Astrocyte (in vitro differentiated cells and primary cell): ENCODE measurements around the gene PCGF3. TPM values are rescaled to one million over a fixed set of nuclear protein-coding genes. Genes with fewer than 3 reads are reported as not detected.

Source experiments
- DNase-seq: peaks from one replicate; pipeline ENCODE4 v3.0.0-alpha.2; 2010; ENCODE audit warnings: low read depth
- FAIRE-seq: peaks from 2 replicates; lab custom pipeline; 2011; peaks lifted over from hg19 to GRCh38; lab: Jason Lieb, UNC
- H2AFZ ChIP-seq: 2 replicates; pipeline ENCODE4 v1.6.0; 2012; ENCODE audit warnings: low read depth, low read length, inconsistent platforms
- H3K27ac ChIP-seq: 2 replicates; pipeline ENCODE4 v1.5.1; 2011; ENCODE audit warnings: low read depth, low read length, inconsistent platforms
- H3K27me3 ChIP-seq: 2 replicates; pipeline ENCODE4 v1.6.0; 2011; ENCODE audit warnings: low read length, inconsistent platforms; ENCODE audit not compliant: insufficient read depth
- H3K36me3 ChIP-seq: 2 replicates; pipeline ENCODE4 v1.5.1; 2011; ENCODE audit warnings: low read length, inconsistent platforms; ENCODE audit not compliant: insufficient read depth
- H3K4me1 ChIP-seq: 2 replicates; pipeline ENCODE4 v1.5.1; 2011; ENCODE audit warnings: low read length, inconsistent platforms; ENCODE audit not compliant: insufficient read depth
- H3K4me2 ChIP-seq: 2 replicates; pipeline ENCODE4 v1.6.0; 2012; ENCODE audit warnings: low read length, inconsistent platforms
- H3K4me3 ChIP-seq: 2 replicates; pipeline ENCODE4 v1.5.1; 2011; ENCODE audit warnings: low read depth, mild to moderate bottlenecking, low read length, inconsistent platforms; ENCODE audit not compliant: insufficient read depth
- H3K79me2 ChIP-seq: 2 replicates; pipeline ENCODE4 v1.6.0; 2012; ENCODE audit warnings: mild to moderate bottlenecking, low read length, inconsistent platforms; ENCODE audit not compliant: insufficient read depth
- H3K9ac ChIP-seq: 2 replicates; pipeline ENCODE4 v1.6.0; 2012; ENCODE audit warnings: mild to moderate bottlenecking, low read length, inconsistent platforms
- H3K9me3 ChIP-seq: 2 replicates; pipeline ENCODE4 v1.5.1; 2012; ENCODE audit warnings: low read depth, mild to moderate bottlenecking, low read length, inconsistent platforms; ENCODE audit not compliant: insufficient read depth
- H4K20me1 ChIP-seq: 2 replicates; pipeline ENCODE4 v1.6.0; 2012; ENCODE audit warnings: low read length, inconsistent platforms; ENCODE audit not compliant: insufficient read depth
- H3K27ac Mint-ChIP-seq: one replicate; pipeline ENCODE4 v1.8.0; 2021; ENCODE audit warnings: mild to moderate bottlenecking, mixed read lengths; ENCODE audit not compliant: unreplicated experiment
- H3K27me3 Mint-ChIP-seq: one replicate; pipeline ENCODE4 v1.8.0; 2021; ENCODE audit warnings: low read depth, mixed read lengths; ENCODE audit not compliant: unreplicated experiment
- H3K36me3 Mint-ChIP-seq: one replicate; pipeline ENCODE4 v1.8.0; 2021; ENCODE audit warnings: low read depth, mixed read lengths; ENCODE audit not compliant: unreplicated experiment
- H3K4me1 Mint-ChIP-seq: one replicate; pipeline ENCODE4 v1.8.0; 2021; ENCODE audit warnings: low read depth, mixed read lengths; ENCODE audit not compliant: unreplicated experiment
- H3K4me3 Mint-ChIP-seq: one replicate; pipeline ENCODE4 v1.8.0; 2021; ENCODE audit warnings: mild to moderate bottlenecking, moderate library complexity, mixed read lengths; ENCODE audit not compliant: unreplicated experiment
- H3K9me3 Mint-ChIP-seq: one replicate; pipeline ENCODE4 v1.8.0; 2021; ENCODE audit warnings: mild to moderate bottlenecking, mixed read lengths; ENCODE audit not compliant: unreplicated experiment
- EZH2 ChIP-seq: IDR thresholded peaks from 2 replicates; pipeline ENCODE4 v1.6.1; 2012; ENCODE audit warnings: mild to moderate bottlenecking, low read length, inconsistent platforms; ENCODE audit not compliant: insufficient read depth
- total RNA-seq: library from RNA; stranded (reverse); gene quantifications from 2 replicates; pipeline ENCODE4 v1.2.1, GENCODE V29; 2021
- TF ChIP-seq, protein P1 (sequence below): IDR thresholded peaks from 2 replicates; pipeline ENCODE4 v1.5.1; 2011; ENCODE audit warnings: low read depth, mild to moderate bottlenecking, inconsistent platforms, low read length, moderate library complexity; ENCODE audit not compliant: insufficient read depth

The PCGF3 gene
- total RNA-seq, 1 donor from 2014 or later: 65.7 TPM

DNA sequence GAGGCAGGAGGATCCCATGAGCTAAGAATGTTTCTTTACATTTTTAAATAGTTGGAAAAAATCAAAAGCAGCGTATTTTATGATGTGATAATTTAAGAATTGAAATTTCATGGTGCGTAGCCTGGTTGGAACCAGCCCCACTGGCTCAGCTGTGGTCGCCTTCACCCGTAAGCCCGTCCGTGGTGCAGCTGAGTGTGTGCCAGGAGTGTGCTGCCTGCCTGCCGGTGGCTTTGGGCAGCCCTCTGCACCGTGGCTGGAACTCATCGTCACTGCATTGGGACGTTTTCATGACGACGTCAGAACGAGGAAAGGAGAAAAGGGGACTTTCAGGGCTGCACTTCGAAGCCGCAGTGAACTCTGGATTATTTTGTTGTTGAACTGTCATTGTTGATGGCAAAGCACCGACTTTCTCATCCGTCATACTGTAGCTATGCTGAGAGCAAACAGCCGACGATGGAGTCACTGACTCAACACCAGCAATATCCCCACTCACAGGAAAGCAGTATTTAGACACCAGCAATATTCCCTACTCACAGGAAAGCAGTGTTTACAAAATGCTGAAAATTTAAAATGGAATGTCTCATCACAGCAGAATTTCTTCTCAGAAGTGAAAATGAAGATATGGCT, 35.1 kb downstream of the PCGF3 start:
- Histone ChIP-seq H3K27ac (peak overlapping the region; percentile 28), H3K4me3 (no peak overlapping the region), H3K9ac (no peak overlapping the region), H2AFZ (no peak overlapping the region), H3K36me3 (peaks cover 17% of the 10 kb centered on the region), H3K79me2 (peaks cover 3% of the 10 kb centered on the region), H3K4me2 (peak overlapping the region; percentile 6), H3K4me1 (peaks cover 12% of the 10 kb centered on the region), H4K20me1 (peaks cover 50% of the 10 kb centered on the region), H3K9me3 (no peaks in the 10 kb centered on the region), H3K27me3 (no peaks in the 10 kb centered on the region)
- Mint-ChIP-seq H3K9me3 (no peaks in the 10 kb centered on the region), H3K27ac (no peak overlapping the region), H3K4me3 (no peak overlapping the region), H3K4me1 (no peaks in the 10 kb centered on the region), H3K27me3 (no peaks in the 10 kb centered on the region), H3K36me3 (peaks cover 6% of the 10 kb centered on the region)
- FAIRE-seq (no peak), DNase-seq (peak; percentile 36)
- TF ChIP-seq EZH2: no peak
- TF ChIP-seq, protein P1, sequence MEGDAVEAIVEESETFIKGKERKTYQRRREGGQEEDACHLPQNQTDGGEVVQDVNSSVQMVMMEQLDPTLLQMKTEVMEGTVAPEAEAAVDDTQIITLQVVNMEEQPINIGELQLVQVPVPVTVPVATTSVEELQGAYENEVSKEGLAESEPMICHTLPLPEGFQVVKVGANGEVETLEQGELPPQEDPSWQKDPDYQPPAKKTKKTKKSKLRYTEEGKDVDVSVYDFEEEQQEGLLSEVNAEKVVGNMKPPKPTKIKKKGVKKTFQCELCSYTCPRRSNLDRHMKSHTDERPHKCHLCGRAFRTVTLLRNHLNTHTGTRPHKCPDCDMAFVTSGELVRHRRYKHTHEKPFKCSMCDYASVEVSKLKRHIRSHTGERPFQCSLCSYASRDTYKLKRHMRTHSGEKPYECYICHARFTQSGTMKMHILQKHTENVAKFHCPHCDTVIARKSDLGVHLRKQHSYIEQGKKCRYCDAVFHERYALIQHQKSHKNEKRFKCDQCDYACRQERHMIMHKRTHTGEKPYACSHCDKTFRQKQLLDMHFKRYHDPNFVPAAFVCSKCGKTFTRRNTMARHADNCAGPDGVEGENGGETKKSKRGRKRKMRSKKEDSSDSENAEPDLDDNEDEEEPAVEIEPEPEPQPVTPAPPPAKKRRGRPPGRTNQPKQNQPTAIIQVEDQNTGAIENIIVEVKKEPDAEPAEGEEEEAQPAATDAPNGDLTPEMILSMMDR: no peak

DNA sequence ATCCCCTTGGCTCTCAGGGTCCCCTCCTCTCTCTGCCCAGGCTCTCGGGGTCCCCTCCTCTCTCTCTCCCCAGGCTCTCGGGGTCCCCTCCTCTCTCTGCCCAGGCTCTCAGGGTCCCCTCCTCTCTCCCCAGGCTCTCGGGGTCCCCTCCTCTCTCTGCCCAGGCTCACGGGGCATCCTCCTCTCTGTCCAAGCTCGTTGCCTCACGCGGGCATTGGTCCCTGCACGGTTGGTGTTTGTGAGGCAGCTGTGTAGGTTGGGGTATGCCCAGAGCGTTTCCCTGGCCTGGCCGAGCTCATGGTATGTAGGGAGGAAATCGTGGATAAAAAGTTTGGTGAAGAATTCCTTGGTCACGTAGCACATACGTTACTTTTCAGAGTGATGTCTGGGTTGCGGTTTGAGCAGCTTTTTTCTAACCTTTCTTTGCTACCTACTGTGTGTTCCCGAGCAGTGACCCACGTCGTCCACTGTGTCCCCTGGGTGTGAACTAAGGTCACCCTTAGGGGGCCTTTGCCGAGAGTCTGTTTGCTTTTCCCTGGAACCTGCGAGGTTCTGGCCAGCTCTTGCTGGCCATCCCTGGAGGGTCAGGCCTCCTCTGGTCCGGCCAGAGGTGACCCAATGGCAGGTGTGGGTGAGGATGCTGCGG, 36.6 kb downstream of the PCGF3 start:
- Histone ChIP-seq H4K20me1 (peaks cover 50% of the 10 kb centered on the region), H2AFZ (no peak overlapping the region), H3K4me1 (peaks cover 12% of the 10 kb centered on the region), H3K36me3 (peaks cover 15% of the 10 kb centered on the region), H3K4me3 (no peak overlapping the region), H3K4me2 (no peak overlapping the region), H3K27ac (no peak overlapping the region), H3K79me2 (peaks cover 3% of the 10 kb centered on the region), H3K9ac (no peak overlapping the region), H3K27me3 (no peaks in the 10 kb centered on the region), H3K9me3 (no peaks in the 10 kb centered on the region)
- Mint-ChIP-seq H3K36me3 (peaks cover 6% of the 10 kb centered on the region), H3K9me3 (no peaks in the 10 kb centered on the region), H3K27ac (no peak overlapping the region), H3K4me3 (no peak overlapping the region), H3K27me3 (no peaks in the 10 kb centered on the region), H3K4me1 (no peaks in the 10 kb centered on the region)
- FAIRE-seq (no peak), DNase-seq (no peak)
- TF ChIP-seq, protein P1: no peak
- TF ChIP-seq EZH2: no peak
